IMR-90 (cell line): Measurements from ENCODE around the gene NAA15. TPM values are rescaled to one million over a fixed set of nuclear protein-coding genes. Genes with fewer than 3 reads are reported as not detected.

Experiments used
- ATAC-seq: fragments of 200-7000 bp; cut with Tn5 transposase; 2 replicates; pipeline ENCODE4 v1.9.1; 2020; ENCODE audit warnings: low read depth, mild to moderate bottlenecking, moderate library complexity
- Bru-seq: library from RNA; stranded (reverse); fragments of 400-500 nt; gene quantifications from one replicate; lab custom pipeline; 2021; lab: Mats Ljungman, UMichigan
- BruChase-seq, 2 experiments: library from RNA; stranded (reverse); fragments of 400-500 nt; gene quantifications; one replicate each; lab custom pipeline; 2021; lab: Mats Ljungman, UMichigan
- BruUV-seq: library from RNA; stranded (reverse); fragments of 400-500 nt; replicated peaks from 2 replicates; lab custom pipeline; 2021; lab: Mats Ljungman, UMichigan
- CTCF ChIA-PET: fragments of 300-600 bp; formaldehyde crosslinking; extraction: SDS; loops from one replicate; lab custom pipeline; 2021; ENCODE audit warnings: antibody characterized with exemption; lab: Yijun Ruan, JAX
- POLR2A ChIA-PET: fragments of 300-600 bp; sonication (Branson Sonifier 250); formaldehyde crosslinking; loops from one replicate; lab custom pipeline; 2022; ENCODE audit warnings: antibody characterized with exemption; ENCODE audit not compliant: unreplicated experiment; lab: Charles Lee
- DNase-seq: peaks from one replicate; pipeline ENCODE4 v3.0.0; 2013
- H2AFZ ChIP-seq: replicated peaks from 2 replicates; pipeline ENCODE3; 2013; ENCODE audit warnings: low read length, mild to moderate bottlenecking; ENCODE audit not compliant: poor library complexity
- H2AK5ac ChIP-seq: 2 replicates; pipeline ENCODE4 v1.6.1; 2013; ENCODE audit warnings: low read depth, low read length, inconsistent platforms
- H2AK9ac ChIP-seq: replicated peaks from 2 replicates; pipeline ENCODE3; 2013; ENCODE audit warnings: mild to moderate bottlenecking, low read depth, low read length, moderate library complexity; ENCODE audit not compliant: poor library complexity
- H2BK120ac ChIP-seq: 2 replicates; pipeline ENCODE4 v1.6.1; 2013; ENCODE audit warnings: low read depth, low read length, inconsistent platforms
- H2BK15ac ChIP-seq: 3 replicates; pipeline ENCODE4 v1.6.1; 2013; ENCODE audit warnings: low read depth, low read length, inconsistent platforms
- H2BK20ac ChIP-seq: 2 replicates; pipeline ENCODE4 v1.6.1; 2013; ENCODE audit warnings: low read depth, mild to moderate bottlenecking, inconsistent platforms, low read length, moderate library complexity
- H2BK5ac ChIP-seq: 2 replicates; pipeline ENCODE4 v1.6.1; 2013; ENCODE audit warnings: mild to moderate bottlenecking, low read depth, low read length, inconsistent platforms; ENCODE audit not compliant: poor library complexity, severe bottlenecking
- H3K14ac ChIP-seq: replicated peaks from 2 replicates; pipeline ENCODE4 v1.6.1; 2013; ENCODE audit warnings: low read depth, low read length, inconsistent platforms
- H3K18ac ChIP-seq: 2 replicates; pipeline ENCODE4 v1.6.1; 2013; ENCODE audit warnings: low read depth, low read length, control low read depth
- H3K23ac ChIP-seq: 2 replicates; pipeline ENCODE4 v1.6.1; 2013; ENCODE audit warnings: low read depth, low read length, inconsistent platforms
- H3K27ac ChIP-seq: 2 replicates; pipeline ENCODE4 v1.5.1; 2013; ENCODE audit warnings: mild to moderate bottlenecking, control low read depth, low read length; ENCODE audit not compliant: insufficient read depth
- H3K27me3 ChIP-seq: 2 replicates; pipeline ENCODE4 v1.6.1; 2013; ENCODE audit warnings: low read length; ENCODE audit not compliant: control insufficient read depth, insufficient read depth
- H3K36me3 ChIP-seq: 2 replicates; pipeline ENCODE4 v1.6.1; 2013; ENCODE audit warnings: low read length, mixed read lengths; ENCODE audit not compliant: control insufficient read depth, insufficient read depth
- H3K4ac ChIP-seq: 2 replicates; pipeline ENCODE4 v1.6.1; 2013; ENCODE audit warnings: low read depth, low read length, inconsistent platforms
- H3K4me1 ChIP-seq: 2 replicates; pipeline ENCODE4 v1.6.1; 2013; ENCODE audit warnings: low read length, mixed read lengths; ENCODE audit not compliant: control insufficient read depth, insufficient read depth
- H3K4me2 ChIP-seq: 2 replicates; pipeline ENCODE4 v1.6.1; 2013; ENCODE audit warnings: low read depth, mild to moderate bottlenecking, control low read depth, low read length, moderate library complexity
- H3K4me3 ChIP-seq: 2 replicates; pipeline ENCODE4 v1.5.1; 2013; ENCODE audit warnings: low read depth, mild to moderate bottlenecking, control low read depth, low read length, moderate library complexity; ENCODE audit not compliant: insufficient read depth
- H3K56ac ChIP-seq: 2 replicates; pipeline ENCODE4 v1.6.1; 2013; ENCODE audit warnings: low read length, inconsistent platforms; ENCODE audit not compliant: insufficient read depth; ENCODE audit errors: extremely low read depth
- H3K79me1 ChIP-seq, 2 experiments: 2 replicates each; pipeline ENCODE4 v1.6.1; 2013; ENCODE audit warnings: low read length in 2 of 2, inconsistent platforms in 1 of 2, low read depth in 1 of 2
- H3K9ac ChIP-seq: 2 replicates; pipeline ENCODE4 v1.6.1; 2013; ENCODE audit warnings: low read depth, low read length, control low read depth
- H3K9me1 ChIP-seq: 2 replicates; pipeline ENCODE4 v1.6.1; 2013; ENCODE audit warnings: low read length, inconsistent platforms; ENCODE audit not compliant: insufficient read depth
- H3K9me3 ChIP-seq: 2 replicates; pipeline ENCODE4 v1.6.1; 2013; ENCODE audit warnings: low read length; ENCODE audit not compliant: control insufficient read depth, insufficient read depth
- H4K20me1 ChIP-seq: 2 replicates; pipeline ENCODE4 v1.6.1; 2013; ENCODE audit warnings: low read length, inconsistent platforms; ENCODE audit not compliant: insufficient read depth
- H4K5ac ChIP-seq: 2 replicates; pipeline ENCODE4 v1.6.1; 2013; ENCODE audit warnings: mild to moderate bottlenecking, low read depth, low read length, control low read depth
- H4K8ac ChIP-seq, 2 experiments: 2 replicates each; pipeline ENCODE4 v1.6.1; 2013; ENCODE audit warnings: low read depth in 2 of 2, low read length in 2 of 2, control low read depth in 1 of 2, inconsistent platforms in 1 of 2
- H4K91ac ChIP-seq: 2 replicates; pipeline ENCODE4 v1.6.1; 2013; ENCODE audit warnings: low read depth, low read length, inconsistent platforms; ENCODE audit not compliant: insufficient read depth
- BHLHE40 ChIP-seq: fragments of 150-350 bp; IDR thresholded peaks from 2 replicates; pipeline ENCODE4 v1.6.1; 2016; ENCODE audit warnings: mild to moderate bottlenecking, low read depth, low read length
- CEBPB ChIP-seq: IDR thresholded peaks from 2 replicates; pipeline ENCODE4 v1.6.1; 2012; ENCODE audit warnings: low read depth, low read length, improper control_type of control experiment
- ELK1 ChIP-seq: fragments of 150-350 bp; IDR thresholded peaks from 2 replicates; pipeline ENCODE4 v1.6.1; 2016; ENCODE audit warnings: low read depth, mild to moderate bottlenecking, low read length, moderate library complexity, borderline replicate concordance
- FOS ChIP-seq: fragments of 150-350 bp; IDR thresholded peaks from 2 replicates; pipeline ENCODE4 v1.6.1; 2016; ENCODE audit warnings: low read depth, low read length
- MAFK ChIP-seq: IDR thresholded peaks from 2 replicates; pipeline ENCODE4 v1.6.1; 2012; ENCODE audit warnings: low read depth, low read length, improper control_type of control experiment
- MAZ ChIP-seq: IDR thresholded peaks from 2 replicates; pipeline ENCODE4 v1.6.1; 2012; ENCODE audit warnings: low read depth, mild to moderate bottlenecking, low read length, improper control_type of control experiment, moderate library complexity, borderline replicate concordance
- MXI1 ChIP-seq: IDR thresholded peaks from 2 replicates; pipeline ENCODE4 v1.6.1; 2012; ENCODE audit warnings: low read depth, mild to moderate bottlenecking, low read length, moderate library complexity, borderline replicate concordance
- NFE2L2 ChIP-seq: fragments of 150-350 bp; IDR thresholded peaks from 2 replicates; pipeline ENCODE4 v1.6.1; 2016; ENCODE audit warnings: low read depth, mild to moderate bottlenecking, low read length
- POLR2A ChIP-seq: IDR thresholded peaks from 2 replicates; pipeline ENCODE4 v1.6.1; 2012; ENCODE audit warnings: mild to moderate bottlenecking, low read depth, low read length
- RAD21 ChIP-seq: IDR thresholded peaks from 2 replicates; pipeline ENCODE4 v1.6.1; 2012; ENCODE audit warnings: low read length, improper control_type of control experiment
- RCOR1 ChIP-seq: IDR thresholded peaks from 2 replicates; pipeline ENCODE4 v1.6.1; 2012; ENCODE audit warnings: mild to moderate bottlenecking, low read length, improper control_type of control experiment; ENCODE audit not compliant: insufficient replicate concordance
- RFX5 ChIP-seq: IDR thresholded peaks from 2 replicates; pipeline ENCODE4 v1.8.0; 2012; ENCODE audit warnings: low read depth, mild to moderate bottlenecking, low read length, moderate library complexity
- SMC3 ChIP-seq: fragments of 150-350 bp; IDR thresholded peaks from 2 replicates; pipeline ENCODE4 v1.6.1; 2016; ENCODE audit warnings: low read depth, mild to moderate bottlenecking, antibody characterized with exemption, low read length, moderate library complexity
- USF2 ChIP-seq: fragments of 150-350 bp; IDR thresholded peaks from 2 replicates; pipeline ENCODE4 v1.6.1; 2017; ENCODE audit warnings: mild to moderate bottlenecking, antibody characterized with exemption, low read length, low read depth
- WGBS, 2 experiments: methylation state at CpG; one replicate each; pipeline versions ENCODE4 v1.1.5 to v1.1.7; 2013; ENCODE audit warnings: missing lambda C conversion rate in 2 of 2; ENCODE audit not compliant: insufficient read length in 1 of 2; ENCODE audit errors: extremely low coverage in 2 of 2; 5-methylcytosine and 5-hydroxymethylcytosine counted together
- dilution Hi-C: fragments of 300-500 bp; cut with HindIII; formaldehyde crosslinking; loops from one replicate; pipeline ENCODE4 v1.14.3; 2018; ENCODE audit warnings: low sequenced_read_pairs; ENCODE audit not compliant: unreplicated experiment
- in situ Hi-C: fragments of 300-500 bp; cut with MboI; formaldehyde crosslinking; loops from 3 replicates; pipeline ENCODE4 v1.14.3; 2019; ENCODE audit warnings: low sequenced_read_pairs, inconsistent platforms, mixed read lengths
- intact Hi-C: fragments of 100-400 bp; cut with micrococcal nuclease; formaldehyde crosslinking; loops from 2 replicates; pipeline ENCODE4 v1.10.0; 2022
- long read RNA-seq: library from polyadenylated mRNA; unstranded; transcript quantifications from one replicate; pipeline ENCODE4 v2.0.0, GENCODE V29; 2021; ENCODE audit not compliant: unreplicated experiment
- polyA plus RNA-seq, 3 experiments: library from polyadenylated mRNA; depleted of rRNA; stranded (reverse); fragments of >200 nt; gene quantifications; 2 replicates each; pipeline ENCODE4 v1.2.3, GENCODE V29; 2012; ENCODE audit warnings: low replicate concordance in 1 of 3
- total RNA-seq: library from RNA; depleted of rRNA; stranded (reverse); fragments of >200 nt; gene quantifications from 2 replicates; pipeline ENCODE4 v1.2.3, GENCODE V29; 2012; rRNA removed

The NAA15 gene
- 43.4 and 106 TPM in 2 replicates for total RNA-seq
- polyA plus RNA-seq (2012; rRNA removed) = 8.7 and 11.0 TPM in 2 replicates
- 1.3 and 1.4 TPM in 2 replicates for polyA plus RNA-seq (2012; cell fraction: cytosol; rRNA removed)
- 1.2 and 5.0 TPM in 2 replicates for polyA plus RNA-seq (2012; cell fraction: nucleus; rRNA removed; ENCODE audit: low replicate concordance)
- Bru-seq, nascent RNA = percentile 91 among the genes with signal in this experiment
- BruChase-seq, experiment 1, labeled RNA remaining after a 6-hour chase = percentile 88 among the genes with signal in this experiment
- percentile 87 among the genes with signal in this experiment for BruChase-seq, experiment 2, labeled RNA remaining after a 2-hour chase
- long read RNA-seq, full-length matches to known transcripts = 4 of 48 reads
- long read RNA-seq, partial matches to known transcripts = 32 of 48 reads
- long read RNA-seq, other reads (novel, unspliced or antisense) = 12 of 48 reads

- ChIA-PET CTCF (interaction anchor here (1.0 to 1.6 kb wide), 3 partner anchors 15 to 30 kb away, joined by 3 to 4 read pairs (median 3); no protein-coding TSS in a partner anchor), POLR2A (interaction anchor here (0.9 kb wide), 1 partner anchor 11 kb away, joined by 3 read pairs; no protein-coding TSS in a partner anchor)
- no peaks in the 10 kb centered on the region for H3K9me3 ChIP-seq
- peak within 1 kb of the TSS; percentile 81 for H2AK5ac ChIP-seq
- H3K9ac ChIP-seq = peak within 1 kb of the TSS; percentile 89
- peak within 1 kb of the TSS; percentile 93 for H3K56ac ChIP-seq
- H3K18ac ChIP-seq = peak within 1 kb of the TSS; percentile 82
- H2BK5ac ChIP-seq = peak within 1 kb of the TSS; percentile 91
- dilution Hi-C loops = no loop called here
- H3K23ac ChIP-seq = peak within 1 kb of the TSS; percentile 95
- 1% methylated on average over 24 of the region's 61 CpGs; no CpG with 5 or more reads in 1 of the 2 experiments for WGBS, 2 experiments
- peak; percentile 93 for ATAC-seq
- peak within 1 kb of the TSS; percentile 75 for H3K4me3 ChIP-seq
- H3K4me1 ChIP-seq = peaks cover 5% of the 10 kb centered on the region
- 0 out of 2 replicates have a peak, but pooled peaks cover 1% of the 10 kb centered on the region for H3K36me3 ChIP-seq
- intact Hi-C loops = loop anchor here (5.0 kb wide), 1 partner anchor 219 kb away; no protein-coding TSS in a partner anchor
- H4K91ac ChIP-seq = peak within 1 kb of the TSS; percentile 63
- H2AFZ ChIP-seq = peak within 1 kb of the TSS; percentile 95
- H2BK120ac ChIP-seq = peak within 1 kb of the TSS; percentile 70
- peak within 1 kb of the TSS; percentile 66 to 91 for H4K8ac ChIP-seq
- H2BK15ac ChIP-seq = peak within 1 kb of the TSS; percentile 25; the same call in 2 of the 3 replicates
- peak within 1 kb of the TSS; percentile 91 for H3K4ac ChIP-seq
- BruUV-seq = no TSS peak
- in situ Hi-C loops = no loop called here
- peak within 1 kb of the TSS; percentile 90 for H3K4me2 ChIP-seq
- no peaks in the 10 kb centered on the region for H3K27me3 ChIP-seq
- peak within 1 kb of the TSS; percentile 67 for H4K5ac ChIP-seq
- peak within 1 kb of the TSS; percentile 86 for H3K27ac ChIP-seq
- H3K9me1 ChIP-seq = 0 out of 2 replicates have a peak, but pooled peaks cover 1% of the 10 kb centered on the region
- peak within 1 kb of the TSS; percentile 93 for H3K14ac ChIP-seq
- H3K79me1 ChIP-seq = peaks cover 8 to 32% of the 10 kb centered on the region in 2 experiments; a peak in 3 of 4 replicates
- peak within 1 kb of the TSS; percentile 93 for H2AK9ac ChIP-seq
- H2BK20ac ChIP-seq = peak within 1 kb of the TSS; percentile 35; the same call in 1 of the 2 replicates
- DNase-seq = peak; percentile 97
- peaks cover 35% of the 10 kb centered on the region for H4K20me1 ChIP-seq
- TF ChIP-seq FOS = no peak
- TF ChIP-seq CEBPB = no peak
- peak; percentile 62; the same call in 1 of the 2 replicates for TF ChIP-seq MAZ
- no peak for TF ChIP-seq MAFK
- peak; percentile 77 for TF ChIP-seq POLR2A
- no peak for TF ChIP-seq ELK1
- no peak for TF ChIP-seq RCOR1
- TF ChIP-seq NFE2L2 = no peak
- no peak for TF ChIP-seq SMC3
- TF ChIP-seq USF2 = peak; percentile 73
- TF ChIP-seq BHLHE40 = no peak
- TF ChIP-seq RAD21 = no peak
- TF ChIP-seq RFX5 = no peak
- peak; percentile 91 for TF ChIP-seq MXI1
Measured at GRCh38 chr4:139301113-139301820, at the start of gene NAA15. Gene NAA15 (plus strand): TSS chr4:139301505. CDS start chr4:139301778, 273 bp downstream.
